Duodenal mucosa (tissue), 2 donors: ENCODE data around the gene AGR3.
"Not testable (repeated sequence)": the region's sequence is repeated elsewhere in the genome, so short reads cannot be mapped to it uniquely, and the experiment has no call there.

Experiments used
- H3K27ac ChIP-seq: one replicate; pipeline ENCODE4 v1.7.0; 2013; ENCODE audit warnings: low read depth, low read length
- H3K27me3 ChIP-seq, 2 donors: one replicate each; pipeline ENCODE4 v1.7.0; 2013; ENCODE audit warnings: low read length in 2 of 2, control low read depth in 1 of 2; ENCODE audit not compliant: insufficient read depth in 2 of 2, control insufficient read depth in 1 of 2
- H3K36me3 ChIP-seq, 2 donors: one replicate each; pipeline ENCODE4 v1.7.0; 2013; ENCODE audit warnings: low read length in 2 of 2, control low read depth in 1 of 2; ENCODE audit not compliant: insufficient read depth in 2 of 2, control insufficient read depth in 1 of 2
- H3K4me1 ChIP-seq, 2 donors: one replicate each; pipeline ENCODE4 v1.7.0; 2013; ENCODE audit warnings: low read length in 2 of 2, control low read depth in 1 of 2; ENCODE audit not compliant: insufficient read depth in 2 of 2, control insufficient read depth in 1 of 2
- H3K4me3 ChIP-seq, 2 donors: one replicate each; pipeline ENCODE4 v1.7.0; 2013; ENCODE audit warnings: low read length in 2 of 2, low read depth in 1 of 2
- H3K9ac ChIP-seq, 2 donors: one replicate each; pipeline ENCODE4 v1.7.0; 2013; ENCODE audit warnings: low read length in 2 of 2, low read depth in 1 of 2
- H3K9me3 ChIP-seq, 2 donors: one replicate each; pipeline ENCODE4 v1.7.0; 2013; ENCODE audit warnings: low read length in 2 of 2, control low read depth in 1 of 2; ENCODE audit not compliant: control insufficient read depth in 1 of 2

The AGR3 gene

DNA sequence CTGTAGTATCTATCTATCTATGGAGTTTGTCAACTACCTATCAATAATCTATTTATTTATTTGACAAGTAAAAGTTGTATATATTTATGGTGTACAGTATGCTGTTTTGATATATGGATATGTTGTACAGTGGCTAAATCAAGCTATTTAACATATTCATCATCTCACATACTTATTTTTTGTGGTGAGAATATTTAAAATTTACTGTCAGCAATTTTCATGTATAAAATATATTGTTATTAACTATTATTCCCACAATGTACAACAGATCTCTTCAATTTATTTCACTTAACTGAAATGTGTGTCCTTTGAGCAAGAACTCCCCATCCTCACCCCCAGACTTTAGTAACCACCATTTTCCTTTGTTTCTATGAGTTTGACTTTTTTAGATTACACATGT is 14.5 kb downstream of the AGR3 start:
- Histone ChIP-seq H3K27ac (no peak overlapping the region), H3K9me3 (peaks cover 0 to 4% of the 10 kb centered on the region in 2 donors)

DNA sequence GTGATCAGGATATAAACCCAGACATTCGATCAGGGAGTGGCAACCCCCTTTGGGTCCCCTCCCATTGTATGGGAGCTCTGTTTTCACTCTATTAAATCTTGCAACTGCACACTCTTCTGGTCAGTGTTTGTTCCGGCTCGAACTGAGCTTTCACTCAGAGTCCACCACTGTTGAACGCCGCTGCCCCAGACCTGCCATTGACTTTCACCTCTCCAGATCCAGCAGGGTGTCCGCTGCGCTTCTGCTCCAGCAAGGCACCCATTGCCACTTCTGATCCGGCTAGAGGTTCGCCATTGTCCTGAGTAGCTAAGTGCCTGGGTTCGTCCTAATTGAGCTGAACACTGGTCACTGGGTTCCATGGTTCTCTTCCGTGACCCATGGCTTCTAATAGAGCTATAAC is 28.6 kb downstream of the AGR3 start:
- not testable (repeated sequence) for H3K9me3 ChIP-seq, H3K27me3 ChIP-seq, H3K9ac ChIP-seq, H3K4me3 ChIP-seq, H3K27ac ChIP-seq
- Histone ChIP-seq H3K36me3 (peaks cover 0 to 13% of the 10 kb centered on the region in 2 donors), H3K4me1 (peaks cover 7 to 12% of the 10 kb centered on the region in 2 donors)

More for the DNA sequence above, 14.5 kb downstream of the AGR3 start:
- Histone ChIP-seq H3K27me3 (no peaks in the 10 kb centered on the region), H3K4me3 (no peak overlapping the region), H3K36me3 (peaks cover 6 to 12% of the 10 kb centered on the region in 2 donors), H3K4me1 (no peaks in the 10 kb centered on the region), H3K9ac (no peak overlapping the region)

DNA sequence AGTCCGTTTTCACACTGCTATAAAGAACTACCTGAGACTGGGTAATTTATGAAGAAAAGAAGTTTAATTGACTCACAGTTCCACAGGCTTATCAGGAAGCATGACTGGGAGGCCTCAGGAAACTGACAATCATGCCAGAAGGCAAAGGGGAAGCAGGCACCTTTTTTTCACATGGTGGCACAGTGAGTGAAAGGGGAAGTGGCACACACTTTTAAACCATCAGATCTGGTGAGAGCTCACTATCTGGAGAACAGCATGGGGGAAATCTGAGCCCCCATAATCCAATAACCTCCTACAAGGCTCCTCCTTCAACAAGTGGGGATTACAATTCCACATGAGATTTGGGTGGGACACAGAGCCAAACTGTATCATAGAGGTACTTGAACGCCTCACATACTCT is 30.0 kb downstream of the AGR3 start:
- no peak overlapping the region for H3K4me3 ChIP-seq
- H3K9ac ChIP-seq = no peak overlapping the region
- peaks cover 7 to 17% of the 10 kb centered on the region in 2 donors for H3K4me1 ChIP-seq
- peaks cover 0 to 11% of the 10 kb centered on the region in 2 donors for H3K36me3 ChIP-seq
- no peaks in the 10 kb centered on the region for H3K9me3 ChIP-seq
- H3K27ac ChIP-seq = no peak overlapping the region
- no peaks in the 10 kb centered on the region for H3K27me3 ChIP-seq

DNA sequence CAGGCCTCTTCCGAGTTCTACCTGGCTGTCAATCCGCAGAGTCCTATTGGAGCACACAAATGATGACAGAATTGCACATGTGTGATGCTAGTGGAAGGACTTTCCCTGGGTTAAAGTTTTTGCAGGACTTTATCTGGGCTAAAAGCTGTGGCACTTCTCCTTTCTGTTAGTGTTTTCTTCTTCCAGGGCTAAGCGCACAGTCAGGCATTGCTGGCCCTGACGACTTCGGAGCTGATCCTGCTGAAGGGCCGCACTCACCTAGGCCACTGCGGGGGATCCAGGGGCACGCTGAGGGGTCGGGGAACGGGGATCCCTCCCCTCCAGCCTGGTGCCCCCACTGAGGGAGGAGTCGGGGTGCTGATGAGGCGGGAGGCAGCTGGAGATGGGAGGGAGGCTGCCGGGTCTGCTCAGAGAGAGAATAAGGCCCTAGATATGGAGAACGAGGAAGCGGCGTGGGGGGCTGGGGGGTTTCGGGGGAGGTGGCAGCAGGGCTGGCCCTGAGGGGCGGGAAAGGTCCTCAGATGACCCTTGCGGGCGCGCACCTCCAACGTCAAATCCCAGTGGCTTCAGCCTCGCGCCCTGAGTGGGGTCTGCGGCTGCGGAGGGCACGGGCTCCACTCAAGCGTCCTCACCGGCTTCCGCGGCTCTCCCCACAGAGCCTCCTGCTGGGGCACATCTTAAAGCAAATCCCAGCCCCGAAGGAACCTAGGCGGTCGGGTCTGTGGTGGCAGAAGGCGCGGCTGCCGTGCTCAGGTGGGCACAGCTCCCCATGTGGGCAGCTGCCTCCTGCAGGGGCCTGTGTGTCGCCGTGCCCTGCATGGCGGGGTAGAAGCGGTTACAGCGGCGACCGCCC is 30.9 kb downstream of the AGR3 start:
- Histone ChIP-seq H3K4me3 (no peak overlapping the region), H3K27me3 (no peaks in the 10 kb centered on the region), H3K9ac (no peak overlapping the region), H3K27ac (no peak overlapping the region), H3K9me3 (no peaks in the 10 kb centered on the region), H3K36me3 (peaks cover 0 to 7% of the 10 kb centered on the region in 2 donors), H3K4me1 (peaks cover 11 to 24% of the 10 kb centered on the region in 2 donors)

DNA sequence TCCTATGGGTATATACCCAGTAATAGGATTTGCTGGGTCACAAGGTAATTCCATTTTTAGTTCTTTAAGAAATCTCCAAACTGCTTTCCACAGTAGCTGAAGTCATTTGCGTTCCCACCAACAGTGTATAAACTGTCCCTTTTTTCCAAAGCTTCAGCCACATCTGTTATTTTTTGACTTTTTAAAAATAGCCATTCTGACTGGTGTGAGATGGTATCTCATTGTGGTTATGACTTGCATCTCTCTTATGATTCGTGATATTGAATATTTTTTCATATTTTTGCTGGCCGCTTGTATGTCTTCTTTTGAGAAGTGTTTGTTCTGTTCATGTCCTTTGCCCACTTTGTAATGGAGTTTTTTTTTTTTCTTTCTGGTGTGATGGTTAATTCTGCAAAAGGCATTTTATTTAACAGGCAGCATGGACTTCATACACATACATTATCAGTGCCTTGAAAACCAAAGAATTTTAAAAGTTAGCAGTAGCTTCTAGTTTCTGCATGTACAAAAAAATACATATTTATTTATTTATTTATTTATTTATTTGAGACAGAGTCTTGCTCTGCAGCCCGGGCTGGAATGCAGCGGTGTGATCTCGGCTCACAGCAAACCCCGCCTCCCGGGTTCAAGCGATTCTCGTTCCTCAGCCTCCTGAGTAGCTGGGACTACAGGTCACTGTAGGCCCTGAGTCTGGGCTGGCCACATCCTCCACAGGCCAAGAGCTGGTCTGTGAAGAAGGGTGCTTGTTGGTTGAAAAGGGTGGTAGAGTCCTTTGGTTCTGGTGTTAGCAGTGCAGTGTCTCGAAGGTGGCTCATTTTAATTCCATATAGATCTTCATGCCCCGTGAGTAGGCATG is 32.3 kb downstream of the AGR3 start:
- no peaks in the 10 kb centered on the region for H3K27me3 ChIP-seq
- no peak overlapping the region for H3K4me3 ChIP-seq
- no peak overlapping the region for H3K27ac ChIP-seq
- peaks cover 0 to 2% of the 10 kb centered on the region in 2 donors for H3K36me3 ChIP-seq
- no peaks in the 10 kb centered on the region for H3K9me3 ChIP-seq
- no peak overlapping the region for H3K9ac ChIP-seq
- H3K4me1 ChIP-seq = peaks cover 11 to 24% of the 10 kb centered on the region in 2 donors

DNA sequence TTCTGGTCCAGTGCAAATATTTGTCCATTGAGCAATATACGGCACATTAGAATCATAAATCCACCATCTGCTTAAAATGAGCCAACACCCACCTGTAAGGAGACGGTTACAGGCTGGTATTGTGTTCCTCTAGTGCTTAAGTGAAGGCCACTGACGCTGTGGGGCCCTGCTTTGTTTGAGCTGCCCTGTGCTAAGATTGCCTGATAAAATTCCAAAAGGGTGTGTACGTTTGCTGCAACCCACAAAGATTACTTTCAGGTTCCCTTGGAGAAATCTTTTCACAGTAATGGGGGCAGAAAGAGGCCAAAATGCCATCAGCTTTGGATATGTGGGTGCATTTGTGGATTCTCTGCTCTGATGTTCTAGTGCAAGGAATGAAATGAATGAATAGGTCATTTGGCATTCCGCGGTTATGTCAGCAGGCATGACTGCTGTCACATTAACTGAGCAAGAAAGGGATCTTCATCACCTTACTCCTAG is 34.4 kb downstream of the AGR3 start:
- no peaks in the 10 kb centered on the region for H3K27me3 ChIP-seq
- H3K4me1 ChIP-seq = peaks cover 11 to 18% of the 10 kb centered on the region in 2 donors
- H3K9me3 ChIP-seq = no peaks in the 10 kb centered on the region
- no peak overlapping the region for H3K9ac ChIP-seq
- H3K27ac ChIP-seq = no peak overlapping the region
- no peaks in the 10 kb centered on the region for H3K36me3 ChIP-seq
- peak overlapping the region in 1 of 2 donors; percentile 25 for H3K4me3 ChIP-seq

DNA sequence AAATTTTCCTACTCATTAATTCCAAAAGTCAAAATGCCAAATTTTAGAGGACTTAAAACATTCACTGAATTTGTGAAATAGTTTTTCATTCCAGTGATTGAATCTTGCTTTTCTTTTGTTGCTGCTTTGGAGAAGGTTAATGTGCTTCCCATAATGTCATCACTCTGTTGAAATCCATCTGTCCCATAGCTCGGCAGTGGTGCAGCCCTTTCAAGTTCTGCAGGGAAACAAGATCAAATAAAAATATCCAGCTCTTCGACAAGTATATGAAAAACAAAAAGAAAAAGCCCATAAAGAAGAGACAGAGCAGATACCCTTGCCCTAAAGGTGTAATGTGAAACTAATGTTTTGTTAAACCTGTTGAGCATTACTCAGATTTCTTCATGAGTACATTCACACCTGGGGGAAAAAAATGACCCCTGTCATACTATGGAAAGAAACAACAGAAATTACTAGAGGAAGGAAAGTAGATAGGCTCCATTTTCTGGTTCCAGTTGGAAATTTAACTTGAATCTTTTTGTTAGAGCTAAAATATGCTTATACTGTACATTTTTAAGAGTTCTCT is 35.1 kb downstream of the AGR3 start:
- Histone ChIP-seq H3K9ac (no peak overlapping the region), H3K4me1 (peaks cover 7 to 11% of the 10 kb centered on the region in 2 donors), H3K4me3 (peak overlapping the region in 1 of 2 donors; percentile 25), H3K27me3 (no peaks in the 10 kb centered on the region), H3K9me3 (no peaks in the 10 kb centered on the region), H3K36me3 (no peaks in the 10 kb centered on the region), H3K27ac (no peak overlapping the region)

DNA sequence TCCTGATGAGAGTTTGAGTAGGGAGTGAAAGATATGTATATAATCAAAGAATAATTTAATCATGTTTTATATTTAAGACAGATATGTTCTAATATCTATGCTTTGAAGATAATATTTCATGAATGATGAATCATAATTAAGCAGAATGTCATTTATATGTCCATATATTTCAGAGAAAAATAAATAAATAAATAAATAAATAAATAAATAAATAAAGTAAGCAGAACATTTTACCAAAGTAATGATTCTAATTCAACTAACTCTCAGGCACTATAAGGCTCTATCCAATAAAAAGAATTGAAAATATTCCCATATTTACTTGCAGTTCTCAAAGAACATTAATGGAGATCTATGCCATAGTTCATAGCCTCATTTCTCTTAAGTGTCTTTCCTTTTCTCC is 36.0 kb downstream of the AGR3 start:
- Histone ChIP-seq H3K4me3 (no peak overlapping the region), H3K9me3 (no peaks in the 10 kb centered on the region), H3K36me3 (no peaks in the 10 kb centered on the region), H3K27ac (no peak overlapping the region), H3K4me1 (peaks cover 7 to 11% of the 10 kb centered on the region in 2 donors), H3K9ac (no peak overlapping the region), H3K27me3 (no peaks in the 10 kb centered on the region)

DNA sequence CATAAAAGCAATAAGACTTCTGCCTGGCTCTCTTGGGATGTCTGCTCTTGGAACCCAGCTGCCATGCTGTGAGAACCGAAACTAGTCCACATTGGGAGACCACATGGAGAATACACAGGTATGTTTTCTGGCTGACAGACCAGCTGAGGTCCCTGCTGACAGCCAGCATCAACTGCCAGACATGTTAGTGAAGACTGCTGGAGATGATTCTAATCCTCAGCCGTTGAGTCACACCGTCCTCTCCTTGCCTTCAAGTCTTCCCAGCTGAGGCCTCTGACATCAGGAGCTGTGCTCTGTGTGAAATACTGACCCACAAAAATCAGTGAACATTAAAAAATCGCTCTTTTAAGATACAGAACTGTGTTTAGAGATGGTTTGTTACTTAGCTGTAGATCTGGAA is 40.1 kb downstream of the AGR3 start:
- Histone ChIP-seq H3K36me3 (no peaks in the 10 kb centered on the region), H3K4me1 (peaks cover 4 to 7% of the 10 kb centered on the region in 2 donors), H3K9ac (no peak overlapping the region), H3K4me3 (no peak overlapping the region), H3K9me3 (no peaks in the 10 kb centered on the region), H3K27me3 (no peaks in the 10 kb centered on the region), H3K27ac (no peak overlapping the region)

DNA sequence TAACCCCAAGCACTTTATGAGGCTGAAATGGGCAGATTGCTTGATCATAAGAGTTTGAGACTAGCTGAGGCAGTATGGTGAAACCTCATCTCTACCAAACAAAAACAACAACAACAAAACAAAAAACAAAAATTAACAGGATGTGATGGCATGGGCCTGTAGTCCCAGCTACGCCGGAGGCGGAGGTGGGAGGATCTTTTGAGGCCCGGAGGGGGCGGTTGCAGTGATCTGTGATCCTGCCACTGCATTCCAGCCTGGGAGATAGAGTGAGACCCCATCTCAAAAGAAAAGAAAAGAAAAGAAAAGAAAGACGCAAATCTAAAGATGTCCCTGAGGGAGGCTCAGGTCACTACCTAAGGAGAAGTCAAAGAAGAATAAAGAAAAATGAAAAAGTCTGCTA is 41.7 kb downstream of the AGR3 start:
- H3K9me3 ChIP-seq = no peaks in the 10 kb centered on the region
- H3K4me1 ChIP-seq = no peaks in the 10 kb centered on the region
- no peaks in the 10 kb centered on the region for H3K36me3 ChIP-seq
- H3K27ac ChIP-seq = no peak overlapping the region
- H3K9ac ChIP-seq = no peak overlapping the region
- H3K27me3 ChIP-seq = no peaks in the 10 kb centered on the region
- H3K4me3 ChIP-seq = no peak overlapping the region
